OCI-LY7 (cell line): ENCODE data around the gene PNMA5.

Source experiments
- EZH2phosphoT487 ChIP-seq: fragments of 200-600 bp; sonication (generic); IDR thresholded peaks from 2 replicates; pipeline ENCODE4 v1.6.1; 2018; ENCODE audit warnings: low read depth, borderline replicate concordance, mild to moderate bottlenecking, mixed run types, antibody characterized with exemption, low read length, moderate library complexity, mixed read lengths
- TF ChIP-seq, protein P1 (sequence below): fragments of 200-600 bp; sonication (generic); conservative IDR thresholded peaks from 2 replicates; pipeline ENCODE4 v1.5.1; 2014; ENCODE audit warnings: mild to moderate bottlenecking, antibody characterized with exemption, low read length, moderate library complexity, mixed read lengths

DNA sequence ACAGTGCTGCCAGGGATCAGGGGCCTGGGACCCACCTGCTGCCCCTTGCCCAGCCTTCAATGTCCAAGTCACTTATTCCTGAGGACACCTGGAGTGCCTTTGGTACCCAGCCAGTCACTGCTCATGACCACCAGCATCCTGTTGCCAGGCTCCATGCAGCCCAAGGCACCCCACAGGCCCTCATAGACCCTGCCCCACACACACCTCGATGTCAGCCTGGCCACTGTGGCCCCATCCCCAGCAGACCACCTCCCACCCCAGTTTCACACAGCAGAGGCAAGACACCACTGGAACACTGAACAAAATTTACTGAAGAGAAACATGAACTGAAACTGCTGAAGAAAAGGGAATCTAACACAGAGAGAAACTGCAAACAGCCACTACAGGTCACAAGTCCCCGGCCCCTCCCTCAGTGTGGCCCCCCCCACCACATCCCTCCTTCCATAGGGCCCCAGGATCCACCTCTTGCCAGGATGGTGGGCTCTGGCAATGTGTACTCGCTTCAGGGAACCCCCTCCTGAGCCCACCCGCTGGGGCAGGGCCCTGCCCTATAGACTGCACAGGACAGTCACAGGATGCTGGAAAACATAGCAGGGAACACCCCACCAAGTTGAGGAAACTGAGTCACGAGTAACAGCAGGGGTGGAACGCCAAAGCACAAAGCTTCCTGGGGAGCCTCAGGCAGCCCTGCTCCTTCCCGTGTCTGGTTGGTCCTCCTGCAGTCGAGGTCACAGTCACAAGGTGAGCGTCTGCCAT, 5.2 kb downstream of the PNMA5 start:
- TF ChIP-seq, protein P1, sequence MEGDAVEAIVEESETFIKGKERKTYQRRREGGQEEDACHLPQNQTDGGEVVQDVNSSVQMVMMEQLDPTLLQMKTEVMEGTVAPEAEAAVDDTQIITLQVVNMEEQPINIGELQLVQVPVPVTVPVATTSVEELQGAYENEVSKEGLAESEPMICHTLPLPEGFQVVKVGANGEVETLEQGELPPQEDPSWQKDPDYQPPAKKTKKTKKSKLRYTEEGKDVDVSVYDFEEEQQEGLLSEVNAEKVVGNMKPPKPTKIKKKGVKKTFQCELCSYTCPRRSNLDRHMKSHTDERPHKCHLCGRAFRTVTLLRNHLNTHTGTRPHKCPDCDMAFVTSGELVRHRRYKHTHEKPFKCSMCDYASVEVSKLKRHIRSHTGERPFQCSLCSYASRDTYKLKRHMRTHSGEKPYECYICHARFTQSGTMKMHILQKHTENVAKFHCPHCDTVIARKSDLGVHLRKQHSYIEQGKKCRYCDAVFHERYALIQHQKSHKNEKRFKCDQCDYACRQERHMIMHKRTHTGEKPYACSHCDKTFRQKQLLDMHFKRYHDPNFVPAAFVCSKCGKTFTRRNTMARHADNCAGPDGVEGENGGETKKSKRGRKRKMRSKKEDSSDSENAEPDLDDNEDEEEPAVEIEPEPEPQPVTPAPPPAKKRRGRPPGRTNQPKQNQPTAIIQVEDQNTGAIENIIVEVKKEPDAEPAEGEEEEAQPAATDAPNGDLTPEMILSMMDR, result no peak
- TF ChIP-seq EZH2phosphoT487, result no peak
